Activated B cell treated with CpG ODN at 0.5 μM for 24 hours (primary cell): ENCODE results near the gene ERAP2. TPM values are rescaled to one million over a fixed set of nuclear protein-coding genes. Genes with fewer than 3 reads are reported as not detected.

Experiments
- ATAC-seq: fragments of 200-7000 bp; cut with Tn5 transposase; one replicate; pipeline ENCODE4 v1.10.0; 2021; ENCODE audit warnings: low read depth, mild to moderate bottlenecking, moderate library complexity
- CTCF ChIA-PET: fragments of 350-600 bp; sonication (Branson Sonifier 250); formaldehyde crosslinking; loops from one replicate; lab custom pipeline; 2021; ENCODE audit warnings: antibody characterized with exemption; lab: Charles Lee
- POLR2A ChIA-PET: fragments of 350-600 bp; sonication (Branson Sonifier 250); formaldehyde crosslinking; loops from one replicate; lab custom pipeline; 2021; ENCODE audit warnings: antibody characterized with exemption; lab: Charles Lee
- DNase-seq: peaks from one replicate; pipeline ENCODE4 v3.0.0; 2022
- H3K27ac Mint-ChIP-seq: one replicate; pipeline ENCODE4 v1.8.0; 2020; ENCODE audit warnings: mixed read lengths
- H3K27me3 Mint-ChIP-seq: one replicate; pipeline ENCODE4 v1.8.0; 2021; ENCODE audit warnings: mixed read lengths
- H3K36me3 Mint-ChIP-seq: one replicate; pipeline ENCODE4 v1.8.0; 2021; ENCODE audit warnings: low read depth, mixed read lengths
- H3K4me1 Mint-ChIP-seq: one replicate; pipeline ENCODE4 v1.8.0; 2021; ENCODE audit warnings: mixed read lengths
- H3K4me3 Mint-ChIP-seq: one replicate; pipeline ENCODE4 v1.8.0; 2020; ENCODE audit warnings: mild to moderate bottlenecking, mixed read lengths
- H3K9me3 Mint-ChIP-seq: one replicate; pipeline ENCODE4 v1.8.0; 2020; ENCODE audit warnings: mixed read lengths
- intact Hi-C: fragments of 100-400 bp; cut with micrococcal nuclease; formaldehyde crosslinking; loops from one replicate; pipeline ENCODE4 v1.15.1; 2024
- total RNA-seq: library from RNA; stranded (reverse); gene quantifications from 2 replicates; pipeline ENCODE4 v1.2.3, GENCODE V29; 2022
- TF ChIP-seq, protein P1 (sequence below): fragments of 200-600 bp; IDR thresholded peaks from one replicate; pipeline ENCODE4 v1.8.0; 2022; ENCODE audit warnings: antibody characterized with exemption, mild to moderate bottlenecking

Gene ERAP2
- total RNA-seq, 1 donor from 2014 or later: 80.9 TPM

DNA sequence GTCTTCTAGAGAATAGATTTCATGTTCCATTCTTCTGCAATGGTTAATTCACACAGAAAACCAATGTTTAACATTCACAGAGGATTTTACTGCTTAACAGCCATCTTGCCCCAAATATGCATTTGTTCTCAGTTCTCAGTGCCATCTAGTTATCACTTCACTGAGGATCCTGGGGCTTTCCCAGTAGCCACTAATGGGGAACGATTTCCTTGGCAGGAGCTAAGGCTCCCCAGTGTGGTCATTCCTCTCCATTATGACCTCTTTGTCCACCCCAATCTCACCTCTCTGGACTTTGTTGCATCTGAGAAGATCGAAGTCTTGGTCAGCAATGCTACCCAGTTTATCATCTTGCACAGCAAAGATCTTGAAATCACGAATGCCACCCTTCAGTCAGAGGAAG is 3.4 kb downstream of the ERAP2 start:
- no peak for ATAC-seq
- intact Hi-C loops: loop anchor here (1.0 kb wide), 1 partner anchor 9 kb away; no protein-coding TSS in a partner anchor
- peaks cover 56% of the 10 kb centered on the region for H3K36me3 Mint-ChIP-seq
- H3K4me1 Mint-ChIP-seq: peaks cover 90% of the 10 kb centered on the region
- H3K4me3 Mint-ChIP-seq: peak overlapping the region; percentile 80
- ChIA-PET CTCF (interaction anchor here (3.8 kb wide), 1 partner anchor 11 kb away, joined by 19 read pairs; no protein-coding TSS in a partner anchor), POLR2A (interaction anchor here (1.7 to 3.8 kb wide), 3 partner anchors 9 to 54 kb away, joined by 7 to 22 read pairs (median 12); no protein-coding TSS in a partner anchor)
- TF ChIP-seq, protein P1, sequence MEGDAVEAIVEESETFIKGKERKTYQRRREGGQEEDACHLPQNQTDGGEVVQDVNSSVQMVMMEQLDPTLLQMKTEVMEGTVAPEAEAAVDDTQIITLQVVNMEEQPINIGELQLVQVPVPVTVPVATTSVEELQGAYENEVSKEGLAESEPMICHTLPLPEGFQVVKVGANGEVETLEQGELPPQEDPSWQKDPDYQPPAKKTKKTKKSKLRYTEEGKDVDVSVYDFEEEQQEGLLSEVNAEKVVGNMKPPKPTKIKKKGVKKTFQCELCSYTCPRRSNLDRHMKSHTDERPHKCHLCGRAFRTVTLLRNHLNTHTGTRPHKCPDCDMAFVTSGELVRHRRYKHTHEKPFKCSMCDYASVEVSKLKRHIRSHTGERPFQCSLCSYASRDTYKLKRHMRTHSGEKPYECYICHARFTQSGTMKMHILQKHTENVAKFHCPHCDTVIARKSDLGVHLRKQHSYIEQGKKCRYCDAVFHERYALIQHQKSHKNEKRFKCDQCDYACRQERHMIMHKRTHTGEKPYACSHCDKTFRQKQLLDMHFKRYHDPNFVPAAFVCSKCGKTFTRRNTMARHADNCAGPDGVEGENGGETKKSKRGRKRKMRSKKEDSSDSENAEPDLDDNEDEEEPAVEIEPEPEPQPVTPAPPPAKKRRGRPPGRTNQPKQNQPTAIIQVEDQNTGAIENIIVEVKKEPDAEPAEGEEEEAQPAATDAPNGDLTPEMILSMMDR: no peak
- peak overlapping the region; percentile 90 for H3K27ac Mint-ChIP-seq
- no peaks in the 10 kb centered on the region for H3K9me3 Mint-ChIP-seq
- H3K27me3 Mint-ChIP-seq: no peaks in the 10 kb centered on the region
- DNase-seq: no peak

DNA sequence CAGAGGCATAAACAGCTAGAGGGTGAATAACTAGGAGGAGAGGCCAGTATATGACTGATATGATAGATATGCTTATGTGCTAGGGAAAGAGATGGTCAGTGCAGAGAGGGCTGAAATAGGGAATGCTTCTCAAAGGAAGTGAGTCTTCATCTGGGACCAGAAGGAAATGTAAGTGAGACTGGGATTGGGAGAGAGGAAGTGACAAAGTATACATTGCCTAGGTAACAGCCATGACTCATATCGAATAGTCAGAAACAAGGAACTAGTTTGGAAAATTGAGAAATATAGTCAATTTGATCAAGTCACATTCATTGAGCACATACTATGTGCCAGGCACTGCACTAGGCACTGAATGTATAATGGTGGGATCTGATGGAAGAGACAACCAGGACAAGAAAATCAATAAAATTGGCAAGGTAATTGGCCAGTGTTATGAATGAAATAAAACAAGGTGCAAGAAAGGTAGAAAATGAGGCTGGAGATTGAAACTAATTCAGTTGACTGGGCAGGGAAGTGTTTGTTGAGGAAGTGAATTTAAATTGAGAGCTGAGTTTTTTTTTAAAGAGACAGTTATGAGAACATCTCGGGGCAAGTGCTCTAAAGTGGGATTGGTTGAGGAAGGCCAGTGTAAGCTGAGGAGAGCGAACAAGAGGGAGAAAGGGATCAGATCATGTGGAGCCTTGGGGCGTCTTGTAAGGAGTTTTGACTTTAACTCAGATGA is 4.3 kb downstream of the ERAP2 start:
- ATAC-seq (peak; percentile 12), DNase-seq (no peak)
- Mint-ChIP-seq H3K4me1 (peaks cover 92% of the 10 kb centered on the region), H3K9me3 (no peaks in the 10 kb centered on the region), H3K36me3 (peaks cover 63% of the 10 kb centered on the region), H3K27ac (peak overlapping the region; percentile 90), H3K27me3 (no peaks in the 10 kb centered on the region), H3K4me3 (peak overlapping the region; percentile 80)
- intact Hi-C loops: loop anchor here (1.0 kb wide), 2 partner anchors 10 to 16 kb away; no protein-coding TSS in a partner anchor
- CTCF ChIA-PET: interaction anchor here (3.3 kb wide), 1 partner anchor 11 kb away, joined by 15 read pairs; no protein-coding TSS in a partner anchor
- TF ChIP-seq, protein P1: no peak
- POLR2A ChIA-PET: interaction anchor here (1.2 to 3.8 kb wide), 5 partner anchors 10 to 56 kb away, joined by 4 to 22 read pairs (median 12); partner anchors contain the start of gene LNPEP

DNA sequence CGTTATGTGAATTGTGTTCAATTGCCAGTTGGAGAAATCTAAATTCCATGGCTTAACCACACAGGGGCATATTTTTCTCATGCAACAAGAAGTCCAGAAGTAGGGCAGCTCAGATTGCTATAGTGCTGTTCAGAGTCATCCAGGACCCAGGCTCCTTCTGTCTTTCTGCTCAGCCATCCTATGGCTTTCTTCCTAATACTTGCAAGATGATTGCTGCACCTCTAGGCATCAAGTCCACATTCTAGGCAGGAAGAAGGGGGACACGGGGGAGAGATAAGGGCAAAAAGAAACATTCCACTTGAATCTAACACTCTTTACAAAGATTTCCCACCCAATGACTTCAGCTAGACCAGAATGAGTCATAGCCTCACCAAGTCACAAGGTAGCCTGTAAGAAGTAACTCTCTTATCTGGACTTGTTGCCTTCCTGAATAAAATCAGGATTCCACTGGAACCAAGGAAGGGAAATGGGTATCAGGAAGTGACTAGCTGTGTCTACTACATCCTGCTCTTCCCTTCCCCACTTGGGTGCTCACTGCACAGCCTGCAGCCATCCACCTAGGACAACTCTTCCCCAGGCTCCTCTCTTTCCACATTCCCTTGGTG is 5.3 kb downstream of the ERAP2 start:
- ATAC-seq (peak; percentile 22), DNase-seq (no peak)
- POLR2A ChIA-PET: interaction anchor here (0.7 to 3.8 kb wide), 5 partner anchors 11 to 55 kb away, joined by 3 to 22 read pairs (median 7); partner anchors contain the start of gene LNPEP
- Mint-ChIP-seq H3K27ac (peak overlapping the region; percentile 90), H3K4me3 (peak overlapping the region; percentile 80), H3K27me3 (no peaks in the 10 kb centered on the region), H3K36me3 (peaks cover 68% of the 10 kb centered on the region), H3K4me1 (peaks cover 92% of the 10 kb centered on the region), H3K9me3 (no peaks in the 10 kb centered on the region)
- TF ChIP-seq, protein P1: no peak
- CTCF ChIA-PET: interaction anchor here (3.3 kb wide), 1 partner anchor 12 kb away, joined by 15 read pairs; no protein-coding TSS in a partner anchor
- intact Hi-C loops: loop anchor here (1.0 kb wide), 1 partner anchor 15 kb away; no protein-coding TSS in a partner anchor

DNA sequence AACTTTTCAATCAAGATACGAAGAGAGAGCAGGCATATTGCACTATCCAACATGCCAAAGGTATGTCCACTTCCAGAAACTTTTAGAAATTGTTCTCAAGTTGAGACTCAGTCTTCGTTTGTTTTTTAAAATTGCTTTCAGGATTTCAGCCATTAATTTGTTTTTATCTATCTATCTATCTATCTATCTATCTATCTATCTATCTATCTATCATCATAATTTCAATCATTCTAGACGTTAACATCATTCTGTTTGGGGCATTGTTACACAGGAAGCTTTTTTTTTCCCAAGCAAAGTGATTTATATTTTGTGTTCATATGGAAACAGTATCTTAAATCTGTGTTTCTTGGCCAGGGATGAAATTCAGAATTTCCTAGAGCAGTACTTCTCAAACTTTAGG is 7.6 kb downstream of the ERAP2 start:
- TF ChIP-seq, protein P1: no peak
- Mint-ChIP-seq H3K4me1 (peaks cover 77% of the 10 kb centered on the region), H3K9me3 (no peaks in the 10 kb centered on the region), H3K4me3 (no peak overlapping the region), H3K27ac (peak overlapping the region; percentile 91), H3K36me3 (peaks cover 77% of the 10 kb centered on the region), H3K27me3 (no peaks in the 10 kb centered on the region)
- intact Hi-C loops: no loop called here
- ATAC-seq: no peak
- ChIA-PET CTCF (interaction anchor here (2.3 kb wide), 1 partner anchor 15 kb away, joined by 19 read pairs; no protein-coding TSS in a partner anchor), POLR2A (interaction anchor here (0.6 to 1.8 kb wide), 4 partner anchors 10 to 75 kb away, joined by 3 to 6 read pairs (median 4); no protein-coding TSS in a partner anchor)
- no peak for DNase-seq
